Stimulated activated naive CD8-positive, alpha-beta T cell treated with anti-CD3 and anti-CD28 coated beads, Interleukin-15, amount 100 ng/mL, for 72 hours (primary cell): Measurements from ENCODE around the gene APOE.
"Not testable (repeated sequence)": the region's sequence is repeated elsewhere in the genome, so short reads cannot be mapped to it uniquely, and the experiment has no call there.

ENCODE experiments used
- ATAC-seq: fragments of 150-1000 bp; cut with Tn5 transposase; 2 replicates; pipeline ENCODE4 v1.10.0; 2021; ENCODE audit warnings: mild to moderate bottlenecking, moderate library complexity
- DNase-seq, 2 donors: peaks; one replicate each; pipeline ENCODE4 v3.0.0; 2021 to 2022
- H3K27ac Mint-ChIP-seq, 2 donors: one replicate each; pipeline ENCODE4 v1.8.0; 2022; ENCODE audit warnings: mild to moderate bottlenecking in 2 of 2, mixed read lengths in 2 of 2, moderate library complexity in 2 of 2
- H3K27me3 Mint-ChIP-seq: one replicate; pipeline ENCODE4 v1.8.0; 2022; ENCODE audit warnings: mixed read lengths
- H3K4me1 Mint-ChIP-seq: one replicate; pipeline ENCODE4 v1.8.0; 2022; ENCODE audit warnings: mild to moderate bottlenecking, mixed read lengths
- H3K4me3 Mint-ChIP-seq, 2 donors: one replicate each; pipeline ENCODE4 v1.8.0; 2022; ENCODE audit warnings: mild to moderate bottlenecking in 2 of 2, mixed read lengths in 2 of 2, moderate library complexity in 1 of 2
- H3K9me3 Mint-ChIP-seq, 2 donors: one replicate each; pipeline ENCODE4 v1.8.0; 2022; ENCODE audit warnings: mixed read lengths in 2 of 2

Gene APOE

GRCh38 chr19:44894052-44894400, 11.6 kb upstream of the APOE start:
- Mint-ChIP-seq H3K4me3 (no peak overlapping the region), H3K27ac (no peak overlapping the region), H3K9me3 (no peaks in the 10 kb centered on the region), H3K27me3 (no peaks in the 10 kb centered on the region), H3K4me1 (peaks cover 53% of the 10 kb centered on the region)
- DNase-seq (no peak), ATAC-seq (no peak)

- DNase-seq (no peak), ATAC-seq (no peak)
- peaks cover 47% of the 10 kb centered on the region for H3K4me1 Mint-ChIP-seq
- peak overlapping the region in 1 of 2 donors; percentile 90 for H3K27ac Mint-ChIP-seq
- H3K27me3 Mint-ChIP-seq = no peaks in the 10 kb centered on the region
- no peak overlapping the region for H3K4me3 Mint-ChIP-seq
- H3K9me3 Mint-ChIP-seq = no peaks in the 10 kb centered on the region
These were observed 10.7 kb upstream of the APOE start for GRCh38 chr19:44894946-44895345.

GRCh38 chr19:44897835-44898234, 7.8 kb upstream of the APOE start:
- H3K4me1 Mint-ChIP-seq = peaks cover 33% of the 10 kb centered on the region

GRCh38 chr19:44900328-44901244, 5.0 kb upstream of the APOE start:
- Mint-ChIP-seq H3K27me3 (peaks cover 10% of the 10 kb centered on the region), H3K4me3 (no peak overlapping the region), H3K4me1 (peaks cover 17% of the 10 kb centered on the region), H3K27ac (peak overlapping the region in 1 of 2 donors; percentile 20), H3K9me3 (no peaks in the 10 kb centered on the region)
- no peak for DNase-seq
- ATAC-seq = no peak

More at GRCh38 chr19:44897835-44898234, 7.8 kb upstream of the APOE start:
- H3K27ac Mint-ChIP-seq = no peak overlapping the region
- no peak for ATAC-seq
- no peak overlapping the region for H3K4me3 Mint-ChIP-seq
- H3K9me3 Mint-ChIP-seq = no peaks in the 10 kb centered on the region
- no peak for DNase-seq
- no peaks in the 10 kb centered on the region for H3K27me3 Mint-ChIP-seq

- peaks cover 22% of the 10 kb centered on the region for H3K4me1 Mint-ChIP-seq
- H3K27me3 Mint-ChIP-seq = peaks cover 35% of the 10 kb centered on the region
- H3K27ac Mint-ChIP-seq = no peak overlapping the region
- H3K4me3 Mint-ChIP-seq = no peak overlapping the region
- H3K9me3 Mint-ChIP-seq = no peaks in the 10 kb centered on the region
- no peak for DNase-seq
- peak; percentile 32 for ATAC-seq
These were observed 2.4 kb upstream of the APOE start for GRCh38 chr19:44903216-44903601.

- Mint-ChIP-seq H3K9me3 (no peaks in the 10 kb centered on the region), H3K4me1 (peaks cover 22% of the 10 kb centered on the region), H3K27me3 (peaks cover 35% of the 10 kb centered on the region), H3K4me3 (no peak overlapping the region), H3K27ac (no peak overlapping the region)
- DNase-seq (peak; percentile 71 to 76), ATAC-seq (peak; percentile 56)
These were observed 1.8 kb upstream of the APOE start for GRCh38 chr19:44903602-44904425.

GRCh38 chr19:44904426-44904994, 1.1 kb upstream of the APOE start:
- ATAC-seq (no peak), DNase-seq (no peak)
- H3K4me1 Mint-ChIP-seq = peaks cover 22% of the 10 kb centered on the region
- H3K4me3 Mint-ChIP-seq = no peak overlapping the region
- H3K9me3 Mint-ChIP-seq = no peaks in the 10 kb centered on the region
- no peak overlapping the region for H3K27ac Mint-ChIP-seq
- peaks cover 40% of the 10 kb centered on the region for H3K27me3 Mint-ChIP-seq

- peaks cover 69% of the 10 kb centered on the region for H3K27me3 Mint-ChIP-seq
- no peak overlapping the region for H3K27ac Mint-ChIP-seq
- H3K4me3 Mint-ChIP-seq = no peak overlapping the region
- H3K4me1 Mint-ChIP-seq = peaks cover 25% of the 10 kb centered on the region
- DNase-seq (no peak), ATAC-seq (no peak)
- no peaks in the 10 kb centered on the region for H3K9me3 Mint-ChIP-seq
These were observed 2.0 kb downstream of the APOE start for GRCh38 chr19:44907613-44908012.

- H3K4me1 Mint-ChIP-seq = peaks cover 23% of the 10 kb centered on the region
- peaks cover 75% of the 10 kb centered on the region for H3K27me3 Mint-ChIP-seq
- DNase-seq (no peak), ATAC-seq (no peak)
- H3K9me3 Mint-ChIP-seq = no peaks in the 10 kb centered on the region
- H3K4me3 Mint-ChIP-seq = no peak overlapping the region
- no peak overlapping the region for H3K27ac Mint-ChIP-seq
These were observed 2.7 kb downstream of the APOE start for GRCh38 chr19:44908074-44908835.

- DNase-seq (no peak), ATAC-seq (no peak)
- no peaks in the 10 kb centered on the region for H3K9me3 Mint-ChIP-seq
- no peak overlapping the region for H3K27ac Mint-ChIP-seq
- peaks cover 81% of the 10 kb centered on the region for H3K27me3 Mint-ChIP-seq
- peaks cover 28% of the 10 kb centered on the region for H3K4me1 Mint-ChIP-seq
- H3K4me3 Mint-ChIP-seq = no peak overlapping the region
These were observed 3.3 kb downstream of the APOE start for GRCh38 chr19:44908836-44909261.

- DNase-seq (no peak), ATAC-seq (no peak)
- Mint-ChIP-seq H3K27me3 (peaks cover 89% of the 10 kb centered on the region), H3K4me3 (no peak overlapping the region), H3K4me1 (peaks cover 37% of the 10 kb centered on the region), H3K9me3 (no peaks in the 10 kb centered on the region), H3K27ac (no peak overlapping the region)
These were observed 4.2 kb downstream of the APOE start for GRCh38 chr19:44909775-44910174.

GRCh38 chr19:44911896-44912295, 6.3 kb downstream of the APOE start:
- not testable (repeated sequence) for H3K9me3 Mint-ChIP-seq, ATAC-seq, DNase-seq, H3K27ac Mint-ChIP-seq, H3K4me3 Mint-ChIP-seq
- Mint-ChIP-seq H3K27me3 (peaks cover 72% of the 10 kb centered on the region), H3K4me1 (peaks cover 24% of the 10 kb centered on the region)

GRCh38 chr19:44912854-44913253, 7.3 kb downstream of the APOE start:
- H3K4me3 Mint-ChIP-seq = no peak overlapping the region

GRCh38 chr19:44913512-44914432, 8.2 kb downstream of the APOE start:
- ATAC-seq, H3K27ac Mint-ChIP-seq, DNase-seq, H3K9me3 Mint-ChIP-seq: not testable (repeated sequence)
- peaks cover 60% of the 10 kb centered on the region for H3K27me3 Mint-ChIP-seq
- peaks cover 24% of the 10 kb centered on the region for H3K4me1 Mint-ChIP-seq
- peak overlapping the region; percentile 96 to 99 for H3K4me3 Mint-ChIP-seq

More at GRCh38 chr19:44912854-44913253, 7.3 kb downstream of the APOE start:
- no peaks in the 10 kb centered on the region for H3K9me3 Mint-ChIP-seq
- no peak overlapping the region for H3K27ac Mint-ChIP-seq
- ATAC-seq (no peak), DNase-seq (no peak)
- peaks cover 62% of the 10 kb centered on the region for H3K27me3 Mint-ChIP-seq
- H3K4me1 Mint-ChIP-seq = peaks cover 24% of the 10 kb centered on the region
